ENCODE measurements around the gene LRRIQ4. TPM values are rescaled to one million over a fixed set of nuclear protein-coding genes. Genes with fewer than 3 reads are reported as not detected.

Gene LRRIQ4
- total RNA-seq, 1 donor from 2014 or later: 0.82 TPM

GRCh38 chr3:169804681-169805080 is 8.0 kb upstream of the LRRIQ4 start:
- DNase-seq (ENCODE audit: low spot score in 2 of 2) (no peak), FAIRE-seq (no peak)

GRCh38 chr3:169809230-169809795 is 3.4 kb upstream of the LRRIQ4 start:
- FAIRE-seq: no peak

GRCh38 chr3:169811631-169812331 is 889 bp upstream of the LRRIQ4 start:
- DNase-seq (ENCODE audit: low spot score in 2 of 2): peak in 1 of 2 donors; percentile 19
- FAIRE-seq: no peak

More at GRCh38 chr3:169809230-169809795, 3.4 kb upstream of the LRRIQ4 start:
- no peak for DNase-seq (ENCODE audit: low spot score in 2 of 2)

- no peak for FAIRE-seq
- no peak for DNase-seq (ENCODE audit: low spot score in 2 of 2)
These were observed 608 bp downstream of the LRRIQ4 start for GRCh38 chr3:169813278-169813677.

- FAIRE-seq: no peak
These were observed 1.3 kb downstream of the LRRIQ4 start for GRCh38 chr3:169813757-169814517.

GRCh38 chr3:169815590-169816150 is 3.0 kb downstream of the LRRIQ4 start:
- FAIRE-seq (no peak), DNase-seq (ENCODE audit: low spot score in 2 of 2) (no peak)

More at GRCh38 chr3:169813757-169814517, 1.3 kb downstream of the LRRIQ4 start:
- no peak for DNase-seq (ENCODE audit: low spot score in 2 of 2)

- FAIRE-seq: no peak
- DNase-seq (ENCODE audit: low spot score in 2 of 2): no peak
These were observed 5.6 kb downstream of the LRRIQ4 start for GRCh38 chr3:169818316-169818715.

- DNase-seq (ENCODE audit: low spot score in 2 of 2) (no peak), FAIRE-seq (no peak)
These were observed 9.4 kb downstream of the LRRIQ4 start for GRCh38 chr3:169822091-169822490.

GRCh38 chr3:169822540-169822939 is 9.9 kb downstream of the LRRIQ4 start:
- no peak for FAIRE-seq
- no peak for DNase-seq (ENCODE audit: low spot score in 2 of 2)

GRCh38 chr3:169822983-169823382 is 10.3 kb downstream of the LRRIQ4 start:
- DNase-seq (ENCODE audit: low spot score in 2 of 2) (no peak), FAIRE-seq (no peak)

- no peak for DNase-seq (ENCODE audit: low spot score in 2 of 2)
- no peak for FAIRE-seq
These were observed 12.6 kb downstream of the LRRIQ4 start for GRCh38 chr3:169825316-169825715.

GRCh38 chr3:169827712-169828111 is 15.0 kb downstream of the LRRIQ4 start:
- DNase-seq (ENCODE audit: low spot score in 2 of 2) (no peak), FAIRE-seq (no peak)

- DNase-seq (ENCODE audit: low spot score in 2 of 2): no peak
- no peak for FAIRE-seq
These were observed 22.9 kb downstream of the LRRIQ4 start for GRCh38 chr3:169835533-169835932.

- FAIRE-seq: no peak
These were observed 23.6 kb downstream of the LRRIQ4 start for GRCh38 chr3:169836078-169836941.

GRCh38 chr3:169836942-169837275 is 24.2 kb downstream of the LRRIQ4 start:
- FAIRE-seq (no peak), DNase-seq (ENCODE audit: low spot score in 2 of 2) (no peak)

More at GRCh38 chr3:169836078-169836941, 23.6 kb downstream of the LRRIQ4 start:
- no peak for DNase-seq (ENCODE audit: low spot score in 2 of 2)

GRCh38 chr3:169838511-169839030 is 25.9 kb downstream of the LRRIQ4 start:
- FAIRE-seq: no peak
- no peak for DNase-seq (ENCODE audit: low spot score in 2 of 2)

GRCh38 chr3:169841171-169841570 is 28.5 kb downstream of the LRRIQ4 start:
- no peak for DNase-seq (ENCODE audit: low spot score in 2 of 2)
- FAIRE-seq: no peak

- FAIRE-seq: no peak
These were observed 30.3 kb downstream of the LRRIQ4 start for GRCh38 chr3:169842960-169843359.

GRCh38 chr3:169846458-169847193 is 34.0 kb downstream of the LRRIQ4 start:
- no peak for DNase-seq (ENCODE audit: low spot score in 2 of 2)
- FAIRE-seq: no peak

More at GRCh38 chr3:169842960-169843359, 30.3 kb downstream of the LRRIQ4 start:
- no peak for DNase-seq (ENCODE audit: low spot score in 2 of 2)
